NOMO-1 treated with DMSO at 0.1 percent for 48 hours (cell line): Measurements from ENCODE around the gene FLAD1.

Experiments used
- DNase-seq: peaks from one replicate; lab custom pipeline; 2025; ENCODE audit not compliant: unreplicated experiment; lab: John Stamatoyannopoulos, UW

Gene FLAD1

DNA sequence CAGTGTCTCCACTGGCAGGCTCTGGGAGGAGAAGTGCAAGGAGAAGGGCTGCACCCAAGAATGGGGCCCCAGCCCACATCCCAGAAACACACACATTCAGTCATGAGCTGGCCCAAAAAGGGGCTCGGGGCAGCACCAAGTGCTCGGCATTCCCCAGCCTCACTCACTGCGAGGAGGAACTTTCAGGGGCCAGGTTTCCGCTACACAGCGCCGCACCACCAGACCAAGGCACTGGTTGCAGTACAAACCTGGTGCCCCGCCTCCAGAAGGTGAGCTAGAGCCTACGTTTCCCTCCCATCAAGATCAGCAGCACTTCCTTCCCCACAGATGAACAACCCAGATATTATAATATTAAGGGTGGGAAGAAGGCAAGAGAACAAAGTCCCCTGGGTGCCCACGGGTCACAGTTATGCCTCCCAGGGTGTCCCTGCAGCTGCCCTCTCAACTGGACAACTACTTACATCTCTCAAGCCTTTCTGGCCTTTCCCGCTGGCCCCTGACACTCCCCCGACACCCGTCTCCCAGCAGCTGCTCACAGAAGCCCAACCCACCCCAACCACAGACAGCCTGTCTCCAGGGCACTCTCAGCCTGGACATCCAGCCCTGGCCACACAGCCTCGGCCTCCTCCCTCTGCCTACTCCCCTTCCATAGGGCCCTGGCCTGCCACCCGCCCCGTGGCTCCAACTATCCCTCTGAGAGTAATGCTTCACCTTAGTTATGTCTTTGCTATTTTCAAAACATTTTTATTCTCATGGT, 31.1 kb upstream of the FLAD1 start:
- no peak for DNase-seq

DNA sequence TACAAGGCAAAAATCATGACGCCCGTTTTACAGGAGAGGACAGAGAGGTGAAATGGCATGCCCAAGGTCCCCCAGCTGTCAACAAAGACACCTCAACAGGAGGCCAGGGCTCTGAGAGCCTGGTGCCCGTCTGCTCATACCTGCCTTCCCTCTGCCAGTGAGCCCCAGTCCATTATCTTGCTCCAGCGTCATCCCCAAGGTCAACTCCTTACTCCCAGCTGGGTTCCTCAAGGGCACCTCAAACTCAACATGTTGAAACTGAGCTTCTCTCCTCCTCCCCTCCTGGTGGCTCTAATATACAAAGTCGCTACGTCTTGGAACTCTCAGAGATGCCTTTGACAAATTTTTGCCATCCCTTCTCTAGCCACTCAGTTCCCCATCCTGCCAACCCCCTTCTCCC, 30.5 kb upstream of the FLAD1 start:
- DNase-seq, result no peak

DNA sequence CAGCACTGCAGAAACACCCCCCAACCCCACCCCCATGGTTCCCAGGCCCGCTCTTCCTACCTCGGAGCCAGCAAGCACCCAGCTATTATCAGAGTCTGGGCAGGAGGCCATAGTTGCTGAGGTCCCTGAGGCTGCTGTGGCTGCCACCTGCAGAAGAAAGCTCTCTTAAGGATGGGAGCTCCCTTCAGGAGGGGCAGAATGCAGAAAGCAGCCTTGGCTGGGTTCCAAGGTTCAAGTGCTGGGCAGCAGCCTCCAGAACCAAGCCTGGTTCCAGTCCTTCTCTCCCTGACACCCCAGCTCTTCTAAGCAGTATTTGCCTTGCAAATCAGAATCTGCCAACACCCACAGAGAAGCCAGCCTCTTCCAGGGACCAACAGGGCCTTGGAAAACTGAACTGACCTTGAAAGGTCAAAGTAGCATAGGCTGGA, 29.5 kb upstream of the FLAD1 start:
- DNase-seq, result no peak

DNA sequence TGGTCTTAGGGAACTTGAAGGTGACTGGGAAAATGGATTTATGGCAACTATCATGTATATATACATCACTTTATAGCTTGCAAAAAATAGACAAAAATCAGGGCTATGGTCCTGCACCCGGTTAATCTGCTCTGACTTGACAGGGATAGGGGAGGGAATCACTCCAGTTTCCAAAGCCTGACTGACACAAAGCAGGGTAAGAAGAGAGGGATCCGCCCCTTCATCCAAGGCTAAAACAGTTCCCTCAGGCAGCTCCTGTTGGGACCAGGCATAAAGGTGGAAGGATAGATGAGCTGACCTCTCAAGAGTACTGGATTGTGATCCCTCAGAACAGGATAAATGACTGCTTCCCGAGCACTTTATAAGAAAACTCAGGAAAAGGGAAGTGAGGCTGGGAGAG, 28.6 kb upstream of the FLAD1 start:
- DNase-seq, result no peak

DNA sequence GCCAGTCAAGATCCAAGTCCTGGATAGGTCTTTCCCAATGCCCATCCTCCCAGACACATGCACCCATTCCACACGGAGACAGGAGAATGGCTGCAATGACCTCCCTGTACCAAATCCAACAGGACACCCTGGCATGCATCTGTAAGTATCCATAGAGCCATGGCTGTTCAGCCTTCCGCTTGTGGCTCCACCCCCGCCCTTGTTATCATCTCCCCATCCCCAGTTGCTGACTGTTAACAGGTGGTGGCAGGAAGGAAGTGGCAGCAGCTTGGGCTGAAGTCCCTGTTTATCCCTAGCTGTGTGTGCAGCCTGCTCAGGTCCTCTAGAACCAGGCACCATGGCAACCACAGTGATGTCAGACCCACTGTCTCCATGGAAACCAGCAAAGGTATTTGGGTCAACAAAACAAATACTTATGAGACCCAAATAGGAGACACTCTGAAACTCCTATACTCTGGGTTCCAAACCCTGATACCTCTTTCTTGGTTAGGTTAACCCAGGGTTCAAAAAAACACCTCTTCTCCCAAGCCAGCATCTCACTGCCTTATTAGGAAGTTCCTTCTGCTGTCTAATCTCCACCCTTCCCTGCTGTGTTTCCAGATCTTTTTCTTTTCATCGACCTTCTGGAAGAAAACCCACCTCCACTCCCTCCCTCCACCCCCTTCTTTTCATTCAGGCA, 28.0 kb upstream of the FLAD1 start:
- DNase-seq, result no peak

DNA sequence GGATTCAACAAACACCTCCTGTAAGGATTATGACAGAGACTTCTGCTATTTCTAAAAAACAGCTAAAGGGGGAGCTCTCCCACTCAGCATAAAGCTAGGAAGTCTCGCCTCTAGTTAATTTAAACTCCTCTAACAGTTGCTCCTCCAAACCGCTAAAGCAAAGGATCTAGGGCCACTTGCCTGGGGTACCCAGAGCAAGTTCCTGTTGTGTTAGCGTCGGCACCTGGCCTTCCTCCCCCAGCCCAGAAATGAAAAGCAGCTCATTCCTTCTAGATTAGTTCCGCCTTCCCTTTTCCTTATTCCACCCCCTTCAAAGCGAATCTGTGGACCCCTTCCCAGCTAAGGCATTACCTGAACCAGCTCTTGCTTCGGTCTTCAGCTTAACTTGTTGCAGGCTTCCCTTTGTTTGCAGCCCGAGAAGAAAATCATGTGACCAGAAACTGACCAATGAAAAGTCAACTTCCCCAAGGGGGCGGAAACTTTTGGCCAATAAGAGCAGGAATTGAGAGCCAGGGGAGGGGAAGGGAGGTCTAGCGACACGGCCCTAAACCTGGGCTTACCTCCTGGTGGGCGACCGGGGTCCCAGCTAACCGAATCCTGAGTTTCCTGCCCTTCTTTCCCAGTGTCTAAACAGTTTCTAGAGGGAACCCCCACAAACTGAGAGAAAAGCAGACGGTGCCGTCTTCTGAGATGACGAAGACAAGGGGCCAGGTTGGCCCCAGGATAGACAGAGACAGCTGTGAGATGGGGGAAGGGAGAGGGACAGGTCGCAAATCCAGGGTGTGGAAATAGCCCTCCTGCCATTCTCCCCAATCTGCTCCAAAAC, 27.2 kb upstream of the FLAD1 start, which contains the start of gene PBXIP1:
PBXIP1 (minus strand) TSS at position 382 of the 826 bp plus-strand sequence. CDS start 2,378 bp downstream, outside the sequence.
- DNase-seq, result peak; percentile 89

DNA sequence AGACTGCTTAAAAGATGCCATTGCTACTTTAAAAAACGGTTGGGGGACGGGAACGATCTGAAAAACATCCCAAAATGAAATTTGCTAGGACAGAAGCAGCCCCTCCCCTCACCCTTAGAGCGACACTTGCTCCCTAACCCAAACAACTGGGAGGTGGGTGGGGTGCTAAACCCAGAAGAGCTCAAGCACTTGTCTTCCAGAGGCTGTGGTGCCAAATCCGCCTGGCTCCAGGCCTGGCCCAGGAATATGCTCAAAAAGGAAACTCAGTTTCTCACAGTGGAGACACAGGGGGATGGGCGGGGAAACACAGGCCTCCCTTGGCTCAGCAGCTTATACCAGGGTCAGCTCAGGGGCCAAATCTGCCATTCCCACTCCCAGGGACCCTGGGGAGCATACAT, 26.6 kb upstream of the FLAD1 start:
- no peak for DNase-seq

DNA sequence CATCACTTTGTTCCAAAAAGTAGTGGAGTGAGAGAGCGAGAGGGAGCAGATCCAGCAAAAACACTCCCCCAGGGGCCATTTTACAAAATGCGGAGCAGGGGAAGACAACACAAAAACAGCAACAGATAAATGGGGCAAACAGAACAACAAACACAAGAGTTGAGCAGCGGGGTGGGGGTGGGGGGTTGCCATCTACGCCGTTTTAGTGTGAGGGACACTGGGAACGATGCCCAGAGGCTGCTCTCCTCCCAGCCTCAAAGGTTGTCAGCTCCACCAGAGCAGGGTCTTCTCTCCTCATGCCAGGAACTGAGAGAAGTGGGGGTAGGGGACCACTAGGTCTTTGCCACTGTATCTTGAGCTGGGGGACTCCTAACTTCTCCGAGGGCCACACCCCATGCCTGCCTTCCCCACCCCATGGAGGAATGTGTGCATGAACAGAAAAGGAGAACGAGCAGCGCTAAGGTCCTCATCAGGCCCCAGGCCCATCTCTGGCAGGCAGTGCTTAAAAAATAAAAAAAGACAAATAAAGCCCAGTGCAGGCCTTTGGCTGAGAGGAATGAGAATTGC, 26.0 kb upstream of the FLAD1 start:
- no peak for DNase-seq

DNA sequence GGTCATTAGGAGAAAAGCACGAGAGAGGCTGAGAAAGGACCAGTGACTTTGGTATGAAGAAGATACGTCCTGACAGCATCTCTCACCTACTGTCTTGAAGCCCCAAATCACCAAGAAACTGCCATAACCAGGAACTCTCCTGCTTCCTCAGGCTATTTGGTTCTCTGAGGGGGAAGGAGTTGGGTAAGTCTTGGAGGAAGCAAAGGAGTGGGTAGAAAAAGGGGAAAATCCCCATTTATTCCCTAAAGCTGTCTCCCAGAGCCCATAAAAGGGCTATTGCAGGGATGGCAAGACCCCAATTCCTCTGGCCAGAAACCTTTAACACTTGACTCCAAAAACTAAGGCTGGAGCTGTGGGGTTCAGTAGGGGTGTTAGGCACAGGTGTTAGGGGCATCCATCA, 25.1 kb upstream of the FLAD1 start:
- DNase-seq, result no peak

DNA sequence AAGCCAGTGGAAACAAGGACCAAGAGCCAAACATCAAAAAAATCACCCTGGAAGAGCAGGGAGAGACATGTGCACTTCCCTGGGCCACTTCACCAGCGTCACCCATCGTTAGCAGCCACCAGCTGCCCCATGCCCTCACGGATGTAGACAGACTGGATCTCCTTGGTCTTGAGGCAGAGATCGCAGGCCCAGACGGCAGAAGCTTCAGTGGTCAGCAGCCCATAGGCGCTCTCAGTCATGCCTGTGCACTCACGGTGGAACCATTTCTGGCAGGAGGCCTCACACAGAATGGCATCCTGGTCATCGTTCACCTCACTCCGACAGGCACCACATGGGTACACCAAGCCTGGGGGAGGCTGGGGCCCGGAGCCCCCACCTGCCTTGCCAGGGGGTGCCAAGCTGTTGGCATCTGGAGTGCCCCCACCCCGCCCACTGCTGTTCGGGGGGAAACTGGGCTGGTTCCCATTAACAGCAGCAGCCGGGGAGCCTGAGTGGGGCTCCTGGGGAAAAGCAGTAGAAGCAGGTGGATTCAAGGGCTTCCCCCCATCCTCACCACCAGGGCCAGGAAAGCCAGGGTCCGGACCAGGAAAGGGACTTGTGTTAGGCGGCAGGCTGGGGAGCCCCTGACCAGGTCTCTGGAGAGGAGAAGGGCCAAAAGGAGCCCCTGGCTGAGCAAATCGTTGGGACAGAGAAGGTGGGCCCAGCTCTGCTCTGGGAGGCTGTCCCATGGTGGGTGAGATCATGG, 24.3 kb upstream of the FLAD1 start:
- no peak for DNase-seq

DNA sequence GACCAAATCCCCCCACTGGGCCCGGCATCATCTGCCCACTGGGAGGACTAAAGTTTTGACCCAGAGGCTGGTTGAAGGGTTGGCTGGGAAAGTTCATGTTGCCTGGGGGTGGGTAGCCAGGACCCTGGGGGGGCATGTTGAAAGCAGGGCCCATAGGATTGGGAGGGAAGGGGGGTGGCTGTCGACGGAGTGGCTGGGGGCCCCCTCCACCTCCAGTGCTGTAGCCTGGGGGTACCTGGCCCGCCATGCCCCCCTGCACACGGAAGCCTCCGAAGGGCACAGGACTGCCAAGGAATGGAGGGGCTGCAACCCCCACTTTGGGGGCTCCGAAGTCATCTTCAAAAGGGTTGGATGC, 23.7 kb upstream of the FLAD1 start:
- DNase-seq, result no peak

DNA sequence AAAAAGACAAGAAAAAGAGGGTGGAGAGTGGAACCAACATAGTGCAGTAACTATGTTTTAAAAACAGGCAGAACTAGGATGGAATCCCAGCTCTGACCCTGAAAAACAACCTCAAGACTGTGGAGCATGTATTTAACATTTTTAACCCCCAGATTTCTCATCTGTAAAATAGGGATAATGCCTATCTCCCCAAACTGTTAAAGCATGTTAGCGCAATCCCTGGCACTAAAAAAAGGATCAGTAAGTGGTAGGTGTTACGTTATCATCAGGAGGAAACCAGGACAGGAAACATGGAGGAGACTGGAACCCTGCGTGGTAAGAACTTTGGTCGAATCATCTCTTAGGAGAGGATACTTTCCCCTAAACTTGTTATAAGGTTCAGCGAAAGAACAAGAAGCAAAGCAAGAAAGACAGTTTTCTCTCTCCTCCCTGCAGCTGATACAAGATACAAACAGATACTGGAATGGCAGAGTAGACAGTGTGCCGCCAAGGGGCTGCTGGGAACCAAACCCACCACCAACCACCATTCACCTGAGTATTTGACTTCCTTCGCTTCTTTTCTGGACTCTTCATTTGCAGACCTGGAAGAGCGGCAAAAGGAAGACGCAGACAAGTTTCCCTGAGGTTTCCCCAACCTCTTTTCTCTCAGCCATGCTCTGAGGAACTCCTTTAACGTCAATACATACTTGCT, 22.6 kb upstream of the FLAD1 start:
- no peak for DNase-seq

DNA sequence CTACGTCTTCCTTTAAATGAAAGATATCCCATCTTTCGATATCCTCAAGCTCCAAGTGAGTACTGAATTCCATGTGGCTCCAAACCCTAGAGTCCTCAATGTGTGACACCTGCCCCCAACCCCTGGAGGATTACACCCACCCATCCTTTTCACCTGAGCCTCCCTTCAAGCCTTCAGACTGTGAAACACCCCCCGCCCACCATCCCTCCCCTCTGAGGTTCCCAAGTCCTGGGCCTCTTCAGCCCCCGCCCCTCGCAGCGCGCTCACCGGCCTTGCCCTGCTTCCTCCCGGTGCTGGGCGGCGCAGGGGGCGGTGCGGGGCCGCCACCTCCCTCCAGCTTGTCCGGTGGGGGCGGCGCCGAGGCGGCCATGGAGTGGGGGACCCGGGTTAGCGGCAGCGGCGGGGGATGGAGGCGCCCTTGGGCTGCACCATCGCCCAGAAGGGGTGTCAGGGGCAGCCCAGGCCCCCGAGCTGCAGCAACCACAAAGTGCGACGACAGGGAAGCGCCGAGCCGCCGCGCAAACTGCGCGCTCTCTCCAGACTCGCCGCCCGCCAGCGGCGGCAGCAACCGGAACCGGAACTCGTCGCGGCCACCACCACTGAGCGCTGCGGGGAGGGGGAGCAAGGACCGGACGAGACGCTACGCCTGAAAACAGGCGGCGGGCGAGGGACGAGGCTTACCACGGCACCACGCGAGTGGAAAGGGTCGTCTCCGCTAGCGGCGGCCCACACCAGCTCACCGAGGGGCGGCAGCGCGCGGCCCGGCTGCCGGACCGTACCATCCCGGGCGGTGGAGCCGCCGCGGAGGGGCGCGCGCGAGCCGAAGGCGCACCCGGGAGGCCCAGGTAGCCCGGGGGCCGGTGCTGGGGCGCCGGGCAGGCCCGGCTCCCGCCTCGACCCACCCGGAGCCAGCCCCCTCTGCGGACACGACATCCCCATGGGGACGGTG, 21.7 kb upstream of the FLAD1 start, which contains the start of gene PYGO2:
PYGO2 (minus strand) TSS at position 576 of the 949 bp plus-strand sequence; CDS start at position 370, 206 bp downstream.
- DNase-seq, result peak; percentile 68

DNA sequence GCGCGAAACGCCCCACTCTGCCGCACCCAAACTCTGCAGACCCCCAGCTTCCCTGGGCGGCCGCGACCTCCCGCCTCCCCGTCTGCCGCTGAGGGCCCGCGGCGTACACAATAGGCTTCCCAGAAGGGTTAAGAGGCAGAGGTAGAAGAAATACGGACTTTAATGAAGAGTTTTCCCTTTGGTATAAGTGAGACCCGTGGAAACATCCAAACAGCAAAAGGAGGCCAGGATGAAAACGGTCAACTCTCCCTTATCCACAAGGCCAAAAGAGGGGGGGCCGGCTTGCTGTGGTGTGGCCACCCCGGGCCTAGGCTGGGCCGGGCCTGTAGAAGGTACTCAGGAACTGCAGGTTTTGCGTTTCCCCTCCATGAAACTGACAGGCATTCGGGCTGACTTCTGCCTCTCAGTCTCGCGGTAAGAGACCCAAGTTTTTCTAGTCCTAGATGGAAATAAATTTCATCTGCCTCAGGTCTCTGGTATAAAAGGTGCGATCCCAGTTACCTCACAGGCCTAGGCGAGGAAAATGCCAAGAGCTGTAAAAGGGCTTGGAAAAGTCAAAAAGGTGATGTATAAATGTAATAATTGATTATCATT, 20.9 kb upstream of the FLAD1 start:
- peak; percentile 49 for DNase-seq

DNA sequence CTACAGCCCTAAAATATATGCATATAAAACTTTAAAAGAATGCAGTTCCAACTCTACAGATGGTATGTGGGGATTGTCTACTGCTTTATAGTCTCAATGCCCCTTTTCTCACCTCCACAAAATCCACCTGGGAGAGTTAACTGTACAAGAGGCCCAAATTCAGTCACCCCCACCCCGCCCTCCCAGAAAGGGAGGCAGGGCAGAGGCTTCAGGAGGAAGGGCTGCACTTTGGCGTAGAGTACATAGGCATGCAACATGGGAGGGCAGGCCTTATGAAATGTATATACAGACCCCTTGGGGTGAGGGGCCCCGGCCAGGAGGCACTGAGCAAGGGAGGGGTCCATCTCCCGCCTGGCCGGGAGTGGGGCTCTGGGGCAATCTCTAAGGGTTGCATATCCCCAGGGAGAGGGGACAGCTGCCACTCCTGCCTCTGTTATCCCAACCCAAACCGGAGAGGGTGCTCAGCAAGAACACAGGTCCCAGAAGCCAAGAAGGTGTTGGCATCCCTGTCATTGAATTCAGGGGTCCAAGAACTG, 20.3 kb upstream of the FLAD1 start:
- no peak for DNase-seq

DNA sequence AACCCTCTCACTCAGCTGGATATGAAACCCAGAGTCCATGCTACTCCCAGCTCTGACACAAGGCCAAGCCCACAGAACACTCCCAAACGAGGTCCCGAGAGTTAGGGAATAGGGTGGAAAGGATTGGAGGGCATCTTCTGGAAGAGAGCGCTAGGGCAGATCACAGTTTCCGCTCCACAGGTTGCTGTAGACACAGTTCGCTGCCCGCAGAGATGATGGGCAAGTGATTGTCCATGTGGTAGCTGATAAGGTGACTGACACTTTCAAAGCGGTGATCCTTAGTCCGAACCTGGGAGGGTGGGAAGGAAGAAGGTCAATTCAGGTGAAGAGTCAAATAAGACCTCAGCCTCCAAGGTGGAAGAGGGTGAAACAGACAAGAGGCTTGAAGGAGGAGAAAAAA, 19.5 kb upstream of the FLAD1 start:
- DNase-seq, result no peak

DNA sequence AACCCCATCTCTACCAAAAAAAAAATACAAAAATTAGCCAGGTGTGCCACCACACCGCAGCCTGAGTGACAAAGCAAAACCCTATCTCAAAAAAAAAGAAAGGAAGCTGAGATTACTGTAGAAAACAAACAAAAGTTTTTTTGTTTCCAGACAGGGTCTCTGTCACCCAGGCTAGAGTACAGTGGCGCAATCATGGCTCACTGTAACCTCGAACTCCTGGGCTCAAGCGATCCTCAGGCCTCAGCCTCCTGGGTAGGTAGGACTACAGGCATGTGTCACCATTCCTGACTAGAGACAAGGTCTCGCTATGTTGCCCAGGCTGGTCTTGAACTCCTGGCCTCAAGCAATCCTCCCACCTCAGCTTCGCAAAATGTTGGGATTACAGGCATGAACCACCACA, 18.8 kb upstream of the FLAD1 start:
- DNase-seq, result no peak

DNA sequence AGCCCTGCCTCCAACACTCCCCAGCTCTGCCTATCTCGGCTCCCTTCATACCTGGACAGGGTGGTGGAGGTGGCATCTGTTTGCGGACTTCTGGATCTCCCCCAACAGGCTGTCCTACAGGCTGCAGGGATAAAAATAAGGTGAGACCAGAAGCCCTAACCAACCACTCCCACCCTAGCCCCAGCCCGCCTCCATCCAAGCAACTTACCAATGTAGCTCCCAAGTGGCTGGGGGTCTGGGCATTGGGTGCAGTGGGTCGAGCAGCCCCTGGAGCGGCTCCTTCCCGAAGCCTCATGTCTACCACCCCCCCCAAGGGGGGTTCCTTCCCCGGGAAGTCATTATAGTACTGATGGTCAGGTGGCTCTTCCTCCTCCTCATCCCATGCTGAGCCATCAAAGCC, 17.0 kb upstream of the FLAD1 start:
- no peak for DNase-seq
